Stimulated activated memory B cell treated with anti-CD40 and anti-IgM and Interleukin-4, amounts not matched to agents 10 μg/mL and 1 μg/mL and 100 μg/mL, for 72 hours (primary cell): ENCODE results near the gene GOLGA5.
"Not testable (repeated sequence)": the region's sequence is repeated elsewhere in the genome, so short reads cannot be mapped to it uniquely, and the experiment has no call there.

ENCODE experiments used
- ATAC-seq: fragments of 150-1000 bp; cut with Tn5 transposase; 2 replicates; pipeline ENCODE4 v1.10.0; 2021
- H3K27ac Mint-ChIP-seq: one replicate; pipeline ENCODE4 v1.8.0; 2022; ENCODE audit warnings: mild to moderate bottlenecking, mixed read lengths
- H3K27me3 Mint-ChIP-seq: one replicate; pipeline ENCODE4 v1.8.0; 2022; ENCODE audit warnings: mixed read lengths
- H3K36me3 Mint-ChIP-seq: one replicate; pipeline ENCODE4 v1.8.0; 2022; ENCODE audit warnings: mixed read lengths
- H3K4me1 Mint-ChIP-seq: one replicate; pipeline ENCODE4 v1.8.0; 2022; ENCODE audit warnings: mixed read lengths
- H3K4me3 Mint-ChIP-seq: one replicate; pipeline ENCODE4 v1.8.0; 2022; ENCODE audit warnings: mild to moderate bottlenecking, moderate library complexity, mixed read lengths
- H3K9me3 Mint-ChIP-seq: one replicate; pipeline ENCODE4 v1.8.0; 2022; ENCODE audit warnings: mixed read lengths

Gene GOLGA5

DNA sequence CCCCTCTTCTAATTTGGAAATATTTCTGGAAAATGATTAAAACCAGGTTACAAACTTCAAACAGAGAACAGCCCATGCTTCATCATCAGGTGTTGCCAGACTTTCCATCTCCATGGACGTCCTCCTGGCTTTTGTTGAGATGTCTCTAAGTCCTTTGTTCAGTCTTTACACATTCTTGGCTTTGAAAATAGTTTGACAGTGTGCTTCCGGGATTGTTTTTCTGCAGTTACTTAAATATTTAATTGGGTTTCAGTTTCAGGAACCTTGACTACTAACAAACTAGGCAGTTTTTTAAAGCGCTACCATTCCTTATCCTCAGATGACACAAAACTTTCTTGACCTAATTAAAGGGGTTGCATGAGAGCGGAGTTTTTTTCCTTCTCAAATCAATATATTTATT is 47.8 kb downstream of the GOLGA5 start:
- Mint-ChIP-seq H3K4me3 (no peak overlapping the region), H3K4me1 (peaks cover 35% of the 10 kb centered on the region), H3K9me3 (peaks cover 6% of the 10 kb centered on the region), H3K36me3 (peaks cover 50% of the 10 kb centered on the region), H3K27me3 (no peaks in the 10 kb centered on the region), H3K27ac (no peak overlapping the region)
- no peak for ATAC-seq

DNA sequence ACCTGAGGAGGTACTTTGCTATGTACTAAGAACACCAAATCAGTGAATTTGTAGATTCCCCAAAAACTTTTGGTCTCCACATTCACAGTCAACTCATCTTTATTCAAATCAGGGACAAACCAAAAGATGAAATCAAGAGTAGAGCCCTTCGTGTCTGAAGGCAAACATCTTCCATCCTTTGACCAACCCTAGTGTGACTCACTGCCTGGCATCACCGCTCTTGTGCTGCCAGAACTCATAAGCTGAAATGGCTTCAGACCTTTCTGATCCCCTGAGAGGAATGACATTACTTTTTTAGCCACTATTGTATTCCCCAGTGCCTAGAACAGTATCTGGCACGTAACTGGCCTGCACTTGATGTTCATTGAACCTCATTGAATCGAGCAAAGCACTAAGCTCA is 50.1 kb downstream of the GOLGA5 start:
- Mint-ChIP-seq H3K27me3 (no peaks in the 10 kb centered on the region), H3K27ac (peak overlapping the region; percentile 94), H3K9me3 (peaks cover 6% of the 10 kb centered on the region), H3K36me3 (peaks cover 30% of the 10 kb centered on the region), H3K4me1 (peaks cover 42% of the 10 kb centered on the region), H3K4me3 (peak overlapping the region; percentile 47)
- peak; percentile 89 for ATAC-seq

DNA sequence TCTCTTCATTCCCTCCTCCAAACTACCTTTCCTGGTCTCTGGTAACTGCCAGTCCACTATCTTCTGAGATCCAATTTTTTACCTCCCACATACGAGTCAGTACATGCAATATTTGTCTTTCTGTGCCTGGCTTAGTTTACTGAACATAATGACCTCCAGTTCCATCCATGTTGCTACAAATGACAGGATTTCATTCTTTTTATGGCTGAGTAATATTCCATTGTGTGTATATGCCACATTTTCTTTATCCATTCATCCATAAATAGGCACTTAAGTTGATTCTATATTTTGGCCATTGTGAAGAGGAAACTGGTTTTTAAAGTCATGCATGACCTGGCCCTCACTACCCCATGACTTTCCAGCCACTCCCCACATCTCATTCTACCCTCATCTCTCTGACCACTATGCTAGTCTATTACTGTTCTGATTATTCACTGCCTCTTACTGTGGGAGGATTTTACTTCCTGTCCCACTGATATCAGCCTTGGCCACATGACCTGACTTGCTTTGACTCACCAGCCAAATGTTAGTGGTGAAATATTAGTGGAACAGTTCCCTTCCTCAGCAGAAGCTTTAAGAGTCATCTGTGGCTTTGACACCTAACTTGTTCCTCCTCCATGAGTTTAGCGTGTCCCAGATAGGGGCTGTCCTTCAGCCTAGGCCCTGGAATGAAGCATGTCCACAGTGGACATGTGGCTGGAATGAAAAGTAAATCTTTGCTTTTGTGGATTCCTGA is 52.2 kb downstream of the GOLGA5 start:
- H3K4me3 Mint-ChIP-seq = peak overlapping the region; percentile 53
- peak; percentile 91 for ATAC-seq
- no peaks in the 10 kb centered on the region for H3K27me3 Mint-ChIP-seq
- H3K36me3 Mint-ChIP-seq = peaks cover 18% of the 10 kb centered on the region
- H3K9me3 Mint-ChIP-seq = peaks cover 6% of the 10 kb centered on the region
- H3K4me1 Mint-ChIP-seq = peaks cover 42% of the 10 kb centered on the region
- H3K27ac Mint-ChIP-seq = peak overlapping the region; percentile 94

DNA sequence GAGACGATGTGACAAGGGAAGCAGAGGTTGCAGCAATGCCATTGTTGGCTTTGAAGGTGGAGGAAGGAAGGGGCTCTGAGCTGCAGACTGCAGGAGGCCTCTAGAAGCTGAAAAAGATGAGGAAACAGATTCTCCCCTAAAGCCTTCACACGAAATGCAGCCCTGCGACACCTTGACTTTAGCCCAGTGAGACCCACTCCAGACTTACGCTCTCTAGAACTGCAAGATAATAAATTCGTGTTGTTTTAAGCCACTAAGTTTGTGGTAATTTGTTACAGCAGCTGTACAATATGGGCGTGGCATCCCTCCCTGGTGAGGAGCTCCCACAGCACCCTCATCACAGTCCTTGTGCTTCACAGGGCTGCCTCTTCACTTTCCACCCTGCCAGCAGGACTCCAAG is 53.2 kb downstream of the GOLGA5 start:
- Mint-ChIP-seq H3K27ac (peak overlapping the region; percentile 94), H3K36me3 (peaks cover 17% of the 10 kb centered on the region), H3K9me3 (peaks cover 6% of the 10 kb centered on the region), H3K27me3 (peaks cover 8% of the 10 kb centered on the region), H3K4me3 (no peak overlapping the region), H3K4me1 (peaks cover 42% of the 10 kb centered on the region)
- ATAC-seq = no peak

DNA sequence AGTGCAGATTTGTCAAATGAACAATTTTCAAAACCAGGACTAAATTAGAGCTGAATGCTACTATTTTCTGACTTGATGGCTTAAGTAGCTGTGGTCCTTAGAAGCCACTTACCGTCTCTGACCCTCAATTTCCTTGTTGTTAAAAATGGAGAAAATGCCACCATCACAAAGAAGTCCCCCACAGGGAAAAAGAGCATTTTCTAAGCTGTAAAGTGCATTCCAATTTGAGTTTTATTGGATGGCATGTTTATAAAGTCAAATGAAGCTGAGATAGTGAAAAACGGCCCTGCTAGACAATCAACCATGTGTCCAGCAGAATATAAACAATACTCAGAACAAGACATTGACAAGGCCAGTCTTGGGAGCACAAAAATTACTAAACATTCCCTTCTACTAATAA is 53.6 kb downstream of the GOLGA5 start:
- peak overlapping the region; percentile 94 for H3K27ac Mint-ChIP-seq
- no peak for ATAC-seq
- H3K36me3 Mint-ChIP-seq = peaks cover 20% of the 10 kb centered on the region
- H3K4me1 Mint-ChIP-seq = peaks cover 42% of the 10 kb centered on the region
- H3K27me3 Mint-ChIP-seq = peaks cover 13% of the 10 kb centered on the region
- H3K9me3 Mint-ChIP-seq = peaks cover 6% of the 10 kb centered on the region
- H3K4me3 Mint-ChIP-seq = no peak overlapping the region

DNA sequence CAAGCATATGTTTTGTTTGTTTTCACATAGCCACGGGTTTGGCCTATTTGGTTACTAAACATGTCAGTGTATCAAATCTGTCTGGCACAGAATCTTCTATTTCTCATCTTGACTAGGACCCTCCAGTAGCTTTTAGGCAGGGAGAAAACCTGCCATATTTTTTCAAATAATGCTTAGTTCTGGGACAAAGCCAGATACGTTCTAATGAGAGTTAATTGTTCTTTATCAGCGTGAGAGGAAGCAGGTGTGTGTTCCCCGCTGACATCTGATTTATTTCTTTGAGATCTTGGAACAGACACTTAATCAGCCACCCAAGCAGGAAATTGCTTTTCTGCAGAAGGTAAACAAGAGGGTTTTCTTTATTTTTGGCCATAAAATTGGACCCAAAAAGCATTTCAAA is 54.8 kb downstream of the GOLGA5 start:
- H3K4me3 Mint-ChIP-seq = no peak overlapping the region
- no peak overlapping the region for H3K27ac Mint-ChIP-seq
- no peak for ATAC-seq
- peaks cover 34% of the 10 kb centered on the region for H3K4me1 Mint-ChIP-seq
- H3K27me3 Mint-ChIP-seq = peaks cover 24% of the 10 kb centered on the region
- peaks cover 13% of the 10 kb centered on the region for H3K36me3 Mint-ChIP-seq
- H3K9me3 Mint-ChIP-seq = peaks cover 6% of the 10 kb centered on the region

DNA sequence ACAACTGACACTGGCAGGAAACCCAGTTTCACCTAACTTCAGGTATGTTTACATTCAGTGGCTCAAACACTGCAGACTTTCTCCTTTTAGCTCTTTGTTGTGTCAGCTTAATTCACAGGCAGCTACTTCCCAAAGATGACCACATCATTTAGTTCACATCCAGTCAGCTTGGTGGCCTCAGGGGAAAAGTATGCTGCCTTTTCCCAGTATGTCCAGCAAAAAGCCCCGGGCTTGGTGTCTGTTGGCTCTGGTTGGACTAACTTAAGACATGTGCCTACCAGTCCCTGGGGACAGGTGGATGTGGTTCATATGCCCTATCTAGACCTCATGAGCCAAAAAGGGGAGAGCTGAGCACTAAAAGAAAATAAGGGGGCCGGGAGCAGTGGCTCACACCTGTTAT is 56.4 kb downstream of the GOLGA5 start:
- H3K9me3 Mint-ChIP-seq = peaks cover 6% of the 10 kb centered on the region
- peaks cover 13% of the 10 kb centered on the region for H3K36me3 Mint-ChIP-seq
- H3K27ac Mint-ChIP-seq = no peak overlapping the region
- peaks cover 19% of the 10 kb centered on the region for H3K4me1 Mint-ChIP-seq
- H3K27me3 Mint-ChIP-seq = peaks cover 33% of the 10 kb centered on the region
- no peak overlapping the region for H3K4me3 Mint-ChIP-seq
- ATAC-seq = no peak

DNA sequence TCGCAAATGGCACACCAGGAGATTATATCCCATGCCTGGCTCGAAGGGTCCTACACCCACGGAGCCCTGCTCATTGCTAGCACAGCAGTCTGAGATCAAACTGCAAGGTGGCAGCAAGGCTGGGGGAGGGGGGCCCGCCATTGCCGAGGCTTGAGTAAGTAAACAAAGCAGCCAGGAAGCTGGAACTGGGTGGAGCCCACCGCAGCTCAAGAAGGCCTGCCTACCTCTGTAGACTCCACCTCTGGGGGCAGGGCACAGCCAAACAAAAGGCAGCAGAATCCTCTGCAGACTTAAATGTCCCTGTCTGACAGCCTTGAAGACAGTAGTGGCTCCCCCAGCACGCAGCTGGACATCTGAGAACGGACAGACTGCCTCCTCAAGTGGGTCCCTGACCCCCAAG is 59.0 kb downstream of the GOLGA5 start:
- ATAC-seq, H3K4me1 Mint-ChIP-seq, H3K4me3 Mint-ChIP-seq, H3K27ac Mint-ChIP-seq, H3K36me3 Mint-ChIP-seq, H3K9me3 Mint-ChIP-seq: not testable (repeated sequence)
- peaks cover 40% of the 10 kb centered on the region for H3K27me3 Mint-ChIP-seq

DNA sequence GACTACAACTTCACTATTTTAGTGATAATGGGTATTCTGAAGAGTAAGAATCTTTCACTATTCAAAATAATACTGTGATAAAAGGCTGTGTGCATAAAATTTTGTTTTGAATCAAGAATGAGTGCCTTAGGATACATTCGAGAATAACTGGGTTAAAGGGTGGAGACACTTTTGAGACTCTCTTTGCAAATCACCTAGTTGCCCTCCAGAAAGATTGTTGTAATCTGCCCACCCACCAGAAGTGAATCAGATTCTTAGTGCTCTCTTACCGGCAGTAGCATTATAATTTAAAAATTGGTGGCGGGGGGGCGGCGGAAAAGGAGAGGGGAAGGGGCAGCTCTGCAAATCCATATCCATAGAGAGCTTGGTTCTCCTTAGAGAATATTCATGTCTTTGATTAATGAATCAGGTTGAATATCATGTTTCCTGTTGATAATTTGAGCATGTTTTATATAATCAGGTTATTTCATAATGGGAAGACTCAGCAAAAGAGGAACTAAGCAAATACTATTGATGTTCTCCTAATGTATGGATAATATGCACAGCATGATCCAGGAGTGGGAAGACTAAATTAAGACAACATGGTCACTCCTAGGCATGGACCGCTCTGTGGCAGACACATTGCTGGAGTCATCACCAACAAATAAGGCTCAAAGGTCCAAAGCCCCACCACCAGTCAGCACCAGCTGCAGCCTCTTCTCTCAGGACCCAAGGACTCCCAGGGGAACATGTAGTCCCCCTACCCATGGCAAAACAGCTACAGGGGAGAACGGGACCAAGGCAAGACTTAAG is 66.1 kb downstream of the GOLGA5 start:
- peaks cover 25% of the 10 kb centered on the region for H3K27me3 Mint-ChIP-seq
- peaks cover 3% of the 10 kb centered on the region for H3K36me3 Mint-ChIP-seq

DNA sequence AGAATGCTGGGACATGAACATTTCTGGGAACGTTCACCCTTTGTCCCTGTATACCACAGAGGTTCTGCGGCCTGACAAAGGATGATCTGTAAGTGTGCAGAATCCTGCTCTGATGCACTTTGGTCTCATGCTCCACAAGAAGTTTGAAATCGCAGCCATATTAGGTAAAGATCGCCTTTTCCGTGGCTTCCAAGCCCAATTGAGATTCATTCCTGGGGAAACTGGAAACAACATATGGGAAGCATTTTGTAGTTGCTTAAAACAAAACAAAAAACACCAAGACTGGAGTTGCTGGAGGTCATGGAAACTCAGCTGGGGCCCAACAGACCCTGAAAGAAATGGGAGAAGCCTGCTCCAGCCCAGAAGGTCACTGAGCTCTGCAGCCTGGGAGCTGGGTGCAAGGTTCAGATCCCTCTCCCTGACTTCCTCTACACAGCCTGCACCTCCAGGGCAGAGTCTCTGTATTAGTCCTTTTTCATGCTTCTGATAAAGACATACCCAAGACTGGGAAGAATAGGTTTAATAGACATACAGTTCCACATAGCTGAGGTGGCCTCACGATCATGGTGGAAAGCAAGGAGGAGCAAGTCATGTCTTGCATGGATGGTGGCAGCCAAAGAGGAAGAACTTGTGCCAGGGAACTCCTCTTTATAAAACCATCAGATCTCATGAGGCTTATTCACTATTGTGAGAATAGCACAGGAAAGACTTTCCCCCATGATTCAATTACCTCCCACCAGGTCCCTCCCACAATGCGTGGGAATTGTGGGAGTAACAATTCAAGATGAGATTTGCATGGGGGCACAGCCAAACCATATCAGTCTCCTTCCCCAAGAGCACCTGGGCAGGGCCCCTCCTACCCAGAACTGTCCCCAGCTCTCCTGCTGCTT is 68.0 kb downstream of the GOLGA5 start:
- peaks cover 7% of the 10 kb centered on the region for H3K36me3 Mint-ChIP-seq
- no peak overlapping the region for H3K4me3 Mint-ChIP-seq
- H3K4me1 Mint-ChIP-seq = no peaks in the 10 kb centered on the region
- H3K27ac Mint-ChIP-seq = no peak overlapping the region
- peaks cover 4% of the 10 kb centered on the region for H3K9me3 Mint-ChIP-seq
- no peak for ATAC-seq
- peaks cover 28% of the 10 kb centered on the region for H3K27me3 Mint-ChIP-seq

More for the DNA sequence above, 66.1 kb downstream of the GOLGA5 start:
- Mint-ChIP-seq H3K9me3 (peaks cover under 1% of the 10 kb centered on the region), H3K27ac (no peak overlapping the region), H3K4me1 (no peaks in the 10 kb centered on the region), H3K4me3 (no peak overlapping the region)
- ATAC-seq = no peak

DNA sequence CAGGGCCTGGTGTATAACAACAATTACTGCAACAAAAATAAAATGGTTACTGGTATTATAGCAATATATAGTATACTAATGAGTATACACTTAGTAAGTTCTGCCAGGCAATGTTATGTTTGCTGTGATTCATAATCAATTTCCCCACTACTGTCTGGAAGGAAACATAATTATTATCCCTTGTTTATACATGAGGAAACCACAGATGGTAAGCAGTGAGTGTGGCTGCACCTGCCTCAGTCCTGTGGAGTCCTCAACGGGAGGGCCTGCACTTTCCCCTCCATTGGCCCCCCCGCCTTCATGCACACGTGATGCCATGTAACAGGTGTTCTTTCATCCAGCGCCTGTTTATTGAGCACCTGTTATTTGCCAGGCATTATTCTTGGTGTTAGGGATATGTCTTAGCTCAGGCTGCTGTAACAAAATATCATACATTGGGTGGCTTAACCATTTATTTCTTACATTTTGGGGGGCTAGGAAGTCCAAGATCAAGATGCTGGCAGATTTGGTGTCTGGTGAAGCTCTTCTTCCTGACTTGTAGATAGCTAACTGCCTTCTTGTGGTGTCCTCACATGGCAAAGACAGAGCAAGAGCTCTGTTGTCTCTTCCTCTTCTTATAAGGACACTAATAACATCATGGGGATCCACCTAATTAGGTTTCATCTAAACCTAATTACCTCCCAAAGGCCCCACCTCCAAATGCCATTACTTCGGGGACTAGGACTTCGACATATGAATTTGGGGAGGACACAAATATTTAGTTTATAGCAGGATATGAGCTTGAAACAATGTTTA is 69.4 kb downstream of the GOLGA5 start:
- Mint-ChIP-seq H3K4me3 (no peak overlapping the region), H3K36me3 (peaks cover 7% of the 10 kb centered on the region), H3K27ac (no peak overlapping the region), H3K27me3 (peaks cover 42% of the 10 kb centered on the region), H3K4me1 (no peaks in the 10 kb centered on the region), H3K9me3 (peaks cover 4% of the 10 kb centered on the region)
- no peak for ATAC-seq

DNA sequence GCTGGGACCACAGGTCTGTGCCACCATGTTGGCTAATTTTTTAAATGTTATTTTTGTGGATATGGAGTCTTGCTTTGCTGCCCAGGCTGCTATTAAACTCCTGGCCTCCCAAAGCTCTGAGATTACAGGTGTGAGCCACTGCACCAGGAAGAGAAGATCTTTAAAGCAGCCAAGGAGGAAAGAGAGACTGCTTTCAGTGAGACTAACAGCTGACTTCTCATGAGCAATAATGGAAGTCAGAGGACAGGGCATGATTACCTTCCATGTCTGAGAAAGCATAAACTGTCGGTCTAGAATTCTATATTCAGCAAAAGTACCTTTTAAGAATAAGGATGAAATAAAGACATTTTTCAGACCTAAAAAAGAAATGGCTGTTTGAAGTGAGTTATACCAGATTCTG is 71.6 kb downstream of the GOLGA5 start:
- peaks cover 7% of the 10 kb centered on the region for H3K36me3 Mint-ChIP-seq
- ATAC-seq = no peak
- no peak overlapping the region for H3K4me3 Mint-ChIP-seq
- peaks cover 40% of the 10 kb centered on the region for H3K27me3 Mint-ChIP-seq
- no peak overlapping the region for H3K27ac Mint-ChIP-seq
- no peaks in the 10 kb centered on the region for H3K4me1 Mint-ChIP-seq
- peaks cover 4% of the 10 kb centered on the region for H3K9me3 Mint-ChIP-seq

DNA sequence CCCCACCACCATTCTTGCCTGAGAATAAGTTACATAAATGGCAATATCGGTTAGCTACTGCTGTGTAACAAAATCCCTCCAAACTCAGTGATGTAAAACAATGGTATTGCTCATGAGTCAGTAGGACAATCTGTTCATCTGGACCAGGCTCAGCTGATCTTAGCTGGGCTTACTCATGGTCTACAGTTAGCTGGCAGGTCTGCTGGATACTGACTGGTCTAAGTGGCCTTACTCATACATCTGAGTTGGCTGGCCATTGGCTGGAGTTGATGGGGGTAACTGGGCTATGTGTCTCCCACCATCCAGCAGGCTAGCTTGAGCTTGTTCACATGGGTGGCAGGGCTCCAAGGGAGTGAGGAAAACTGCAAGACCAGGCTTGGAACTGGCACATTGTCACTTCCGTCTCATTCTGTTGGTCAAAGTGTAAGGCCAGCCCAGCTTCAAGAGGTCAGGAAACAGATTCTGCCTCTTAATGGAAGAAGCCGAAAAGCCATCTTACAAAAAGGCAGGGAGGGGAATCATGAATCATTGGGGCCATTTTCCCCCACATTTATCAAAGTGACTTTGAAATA is 72.2 kb downstream of the GOLGA5 start:
- no peaks in the 10 kb centered on the region for H3K4me1 Mint-ChIP-seq
- peaks cover 34% of the 10 kb centered on the region for H3K27me3 Mint-ChIP-seq
- no peak overlapping the region for H3K27ac Mint-ChIP-seq
- peaks cover 4% of the 10 kb centered on the region for H3K9me3 Mint-ChIP-seq
- no peak overlapping the region for H3K4me3 Mint-ChIP-seq
- ATAC-seq = no peak
- peaks cover 7% of the 10 kb centered on the region for H3K36me3 Mint-ChIP-seq
